ENCODE results near the gene SDC1. TPM values are rescaled to one million over a fixed set of nuclear protein-coding genes. Genes with fewer than 3 reads are reported as not detected.

SDC1 gene
- total RNA-seq, 1 donor from 2014 or later, result 74.3 TPM

GRCh38 chr2:20201671-20202070 is 23.3 kb downstream of the SDC1 start:
- H2AFZ ChIP-seq (ENCODE audit: low read depth, low read length), result no peak overlapping the region
- DNase-seq (ENCODE audit: low read depth) (no peak), FAIRE-seq (no peak)
- no peak overlapping the region for H3K4me3 ChIP-seq (ENCODE audit: insufficient read depth, low read depth, low read length)
- Mint-ChIP-seq H3K9me3 (ENCODE audit: unreplicated experiment) (no peaks in the 10 kb centered on the region), H3K4me3 (ENCODE audit: unreplicated experiment) (no peak overlapping the region), H3K27ac (ENCODE audit: unreplicated experiment) (no peak overlapping the region), H3K36me3 (ENCODE audit: low read depth, unreplicated experiment) (peaks cover 24% of the 10 kb centered on the region), H3K27me3 (ENCODE audit: low read depth, unreplicated experiment) (peaks cover 18% of the 10 kb centered on the region), H3K4me1 (ENCODE audit: low read depth, unreplicated experiment) (peaks cover 6% of the 10 kb centered on the region)
- TF ChIP-seq EZH2 (IDR thresholded peaks at IDR 0.05; ENCODE audit: insufficient read depth, low read length) (no peak), CTCF (IDR thresholded peaks at IDR 0.05; ENCODE audit: insufficient read depth, low read depth, low read length) (no peak)
- no peaks in the 10 kb centered on the region for H3K4me1 ChIP-seq (ENCODE audit: insufficient read depth, low read length)
- H3K4me2 ChIP-seq (ENCODE audit: low read length), result no peak overlapping the region
- H3K36me3 ChIP-seq (ENCODE audit: insufficient read depth, low read length), result peaks cover 4% of the 10 kb centered on the region
- H4K20me1 ChIP-seq (ENCODE audit: insufficient read depth, low read length), result peaks cover 1% of the 10 kb centered on the region
- no peaks in the 10 kb centered on the region for H3K27me3 ChIP-seq (ENCODE audit: insufficient read depth, low read length)
- H3K27ac ChIP-seq (ENCODE audit: low read depth, low read length), result no peak overlapping the region
- H3K79me2 ChIP-seq (ENCODE audit: insufficient read depth, low read length), result peaks cover 3% of the 10 kb centered on the region
- H3K9ac ChIP-seq (ENCODE audit: low read length), result no peak overlapping the region
- H3K9me3 ChIP-seq (ENCODE audit: insufficient read depth, low read depth, low read length), result no peaks in the 10 kb centered on the region

DNA sequence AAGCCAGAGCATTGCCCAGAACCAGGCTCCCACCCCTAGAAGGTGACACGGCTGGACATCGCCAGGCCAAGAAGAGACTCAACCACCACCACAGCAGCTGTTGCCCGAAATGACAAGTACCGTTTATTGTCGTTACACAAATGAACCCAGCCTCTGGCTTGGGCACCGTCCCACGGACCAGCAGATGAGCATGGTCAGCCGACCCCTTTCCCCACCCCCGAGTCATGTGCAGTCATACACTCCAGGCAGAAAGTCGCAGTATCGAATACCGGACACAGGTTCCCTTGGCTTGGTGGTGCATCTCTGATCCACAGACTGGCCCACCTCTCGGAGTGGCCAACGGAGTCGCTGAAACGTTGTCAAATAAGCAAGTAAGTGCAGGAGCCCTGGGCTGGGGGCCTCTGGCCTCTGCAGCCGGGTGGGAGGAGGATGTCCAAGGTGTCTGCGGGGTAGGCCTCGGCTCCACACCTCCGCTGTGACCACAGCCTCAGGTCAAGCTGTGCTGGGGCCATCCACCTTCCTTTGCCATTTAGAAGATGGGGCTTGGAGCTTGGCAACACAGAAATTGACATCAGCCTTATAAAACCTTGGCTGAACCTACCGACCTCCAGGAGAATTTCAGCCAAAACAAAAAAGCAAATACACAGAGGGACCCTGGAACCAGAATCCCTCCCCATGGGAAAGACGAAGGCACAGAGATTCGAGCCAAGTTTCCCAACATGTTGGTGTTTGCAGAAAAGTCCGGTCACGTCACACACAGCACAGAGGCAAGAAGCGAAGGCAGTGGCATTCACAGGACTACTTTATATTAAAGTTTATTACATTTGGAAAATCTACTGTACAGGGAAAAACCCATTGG is 24.0 kb downstream of the SDC1 start:
- no peaks in the 10 kb centered on the region for H3K27me3 ChIP-seq (ENCODE audit: insufficient read depth, low read length)
- Mint-ChIP-seq H3K9me3 (ENCODE audit: unreplicated experiment) (no peaks in the 10 kb centered on the region), H3K36me3 (ENCODE audit: low read depth, unreplicated experiment) (peaks cover 24% of the 10 kb centered on the region), H3K4me1 (ENCODE audit: low read depth, unreplicated experiment) (peaks cover 6% of the 10 kb centered on the region), H3K4me3 (ENCODE audit: unreplicated experiment) (no peak overlapping the region), H3K27ac (ENCODE audit: unreplicated experiment) (no peak overlapping the region), H3K27me3 (ENCODE audit: low read depth, unreplicated experiment) (peaks cover 18% of the 10 kb centered on the region)
- no peak overlapping the region for H3K27ac ChIP-seq (ENCODE audit: low read depth, low read length)
- no peak overlapping the region for H2AFZ ChIP-seq (ENCODE audit: low read depth, low read length)
- H3K36me3 ChIP-seq (ENCODE audit: insufficient read depth, low read length), result peaks cover 4% of the 10 kb centered on the region
- no peaks in the 10 kb centered on the region for H3K4me1 ChIP-seq (ENCODE audit: insufficient read depth, low read length)
- FAIRE-seq (no peak), DNase-seq (ENCODE audit: low read depth) (no peak)
- TF ChIP-seq EZH2 (IDR thresholded peaks at IDR 0.05; ENCODE audit: insufficient read depth, low read length) (no peak), CTCF (IDR thresholded peaks at IDR 0.05; ENCODE audit: insufficient read depth, low read depth, low read length) (no peak)
- H3K79me2 ChIP-seq (ENCODE audit: insufficient read depth, low read length), result peaks cover 2% of the 10 kb centered on the region
- no peak overlapping the region for H3K9ac ChIP-seq (ENCODE audit: low read length)
- no peak overlapping the region for H3K4me2 ChIP-seq (ENCODE audit: low read length)
- no peaks in the 10 kb centered on the region for H4K20me1 ChIP-seq (ENCODE audit: insufficient read depth, low read length)
- no peak overlapping the region for H3K4me3 ChIP-seq (ENCODE audit: insufficient read depth, low read depth, low read length)
- H3K9me3 ChIP-seq (ENCODE audit: insufficient read depth, low read depth, low read length), result no peaks in the 10 kb centered on the region

Measured in astrocyte (in vitro differentiated cells and primary cell).